HG03095 (cell line): ENCODE results near the gene GPR55.
"Not testable (repeated sequence)": the region's sequence is repeated elsewhere in the genome, so short reads cannot be mapped to it uniquely, and the experiment has no call there.

Source experiments
- ATAC-seq: cut with Tn5 transposase; IDR thresholded peaks from one replicate; pipeline ENCODE4 v1.9.1; 2021; ENCODE audit warnings: moderate library complexity; ENCODE audit not compliant: unreplicated experiment

GPR55 gene

GRCh38 chr2:230924470-230925341 is at the start of gene GPR55:
TSS of gene GPR55 (minus strand) at chr2:230925242. CDS start at chr2:230910962, 14,280 bp downstream.
- ATAC-seq, result peak; percentile 32

GRCh38 chr2:230974096-230974913 is 49.3 kb upstream of the GPR55 start:
- ATAC-seq, result peak; percentile 71

DNA sequence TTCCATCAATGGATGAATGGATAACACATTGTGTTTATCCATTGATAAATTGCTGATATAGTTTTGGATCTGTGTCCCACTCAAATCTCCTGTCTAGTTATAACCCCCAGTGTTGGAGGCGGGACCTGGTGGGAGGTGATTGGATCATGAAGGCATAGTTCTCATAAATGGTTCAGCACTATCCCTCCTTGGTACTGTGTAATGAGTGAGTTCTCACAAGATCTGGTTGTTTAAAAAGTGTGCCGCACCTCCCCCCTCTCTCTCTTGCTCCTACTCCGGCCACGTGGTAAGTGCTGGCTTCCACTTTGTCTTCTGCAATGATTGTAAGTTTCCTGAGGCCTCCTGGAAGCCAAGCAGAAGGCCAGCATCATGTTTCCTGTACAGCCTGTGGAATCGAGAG is 47.0 kb upstream of the GPR55 start:
- no peak for ATAC-seq

DNA sequence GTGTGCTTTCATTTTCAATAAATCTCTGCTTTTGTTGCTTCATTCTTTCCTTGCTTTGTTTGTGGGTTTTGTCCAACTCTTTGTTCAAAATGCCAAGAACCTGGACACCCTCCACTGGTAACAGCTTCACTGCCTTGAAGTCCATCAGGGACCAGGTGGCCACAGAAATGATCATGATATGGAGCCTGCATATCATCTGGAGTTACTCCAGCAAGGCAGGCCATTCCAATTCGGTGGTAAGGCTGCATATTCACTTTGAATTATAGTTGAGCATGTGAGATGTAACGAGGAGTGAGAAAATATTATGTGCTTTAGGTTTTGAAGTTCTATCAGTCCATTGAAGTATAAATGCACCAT is 44.6 kb upstream of the GPR55 start:
- ATAC-seq, result no peak

DNA sequence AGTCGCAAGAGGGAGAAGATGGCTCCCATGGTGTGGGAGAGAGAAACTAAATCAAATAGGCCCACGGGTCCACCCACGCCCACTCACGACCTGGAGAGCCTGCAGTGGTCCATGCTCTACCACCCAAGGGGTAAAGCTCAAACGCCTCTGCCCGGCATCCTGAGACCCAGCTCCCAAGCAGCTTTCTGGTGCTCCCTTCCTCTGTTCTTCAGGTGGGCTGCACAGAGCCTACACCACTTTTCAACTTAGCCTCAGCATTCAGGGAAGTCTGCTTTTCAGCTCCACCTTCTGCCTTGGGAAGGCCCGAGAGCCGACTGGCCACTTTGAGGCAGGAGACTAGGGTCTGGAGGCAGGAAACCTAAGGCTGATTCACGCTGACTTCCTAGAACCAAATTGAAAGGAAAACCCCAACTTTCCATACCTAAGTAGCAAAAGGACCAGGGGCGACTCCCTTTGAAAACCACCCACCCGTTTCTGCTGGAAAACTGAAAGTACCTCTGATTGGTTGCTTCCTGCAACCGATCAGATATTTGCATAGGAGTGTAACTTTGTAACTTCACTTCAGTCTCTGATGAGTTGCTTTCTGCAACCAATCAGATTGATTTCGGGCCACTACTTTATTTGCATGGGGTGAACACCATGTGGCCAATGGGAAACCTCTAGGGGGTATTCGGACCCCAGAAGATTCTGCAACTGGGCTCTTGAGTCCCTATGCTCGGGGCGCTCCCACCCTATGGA is 44.0 kb upstream of the GPR55 start:
- no peak for ATAC-seq

GRCh38 chr2:230968314-230968713 is 43.3 kb upstream of the GPR55 start:
- ATAC-seq, result not testable (repeated sequence)

DNA sequence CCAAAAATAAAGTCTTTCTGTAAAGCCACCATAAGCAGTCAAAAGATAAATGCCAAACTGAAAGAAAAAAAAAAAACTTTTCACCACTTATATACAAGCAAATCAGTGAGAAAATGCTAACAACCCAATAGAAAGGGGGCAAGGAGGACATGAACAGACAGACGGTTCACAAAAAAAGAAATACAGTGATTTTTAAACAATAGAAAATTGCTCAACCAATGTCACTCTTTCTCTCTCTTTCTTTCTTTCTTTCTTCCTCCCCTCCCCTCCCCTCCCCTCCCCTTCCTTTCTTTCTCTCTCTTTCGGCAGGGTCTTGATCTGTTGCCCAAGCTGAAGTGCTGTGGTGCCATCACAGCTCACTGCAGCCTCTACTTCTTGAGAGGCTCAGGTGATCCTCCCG is 42.1 kb upstream of the GPR55 start:
- ATAC-seq, result no peak

DNA sequence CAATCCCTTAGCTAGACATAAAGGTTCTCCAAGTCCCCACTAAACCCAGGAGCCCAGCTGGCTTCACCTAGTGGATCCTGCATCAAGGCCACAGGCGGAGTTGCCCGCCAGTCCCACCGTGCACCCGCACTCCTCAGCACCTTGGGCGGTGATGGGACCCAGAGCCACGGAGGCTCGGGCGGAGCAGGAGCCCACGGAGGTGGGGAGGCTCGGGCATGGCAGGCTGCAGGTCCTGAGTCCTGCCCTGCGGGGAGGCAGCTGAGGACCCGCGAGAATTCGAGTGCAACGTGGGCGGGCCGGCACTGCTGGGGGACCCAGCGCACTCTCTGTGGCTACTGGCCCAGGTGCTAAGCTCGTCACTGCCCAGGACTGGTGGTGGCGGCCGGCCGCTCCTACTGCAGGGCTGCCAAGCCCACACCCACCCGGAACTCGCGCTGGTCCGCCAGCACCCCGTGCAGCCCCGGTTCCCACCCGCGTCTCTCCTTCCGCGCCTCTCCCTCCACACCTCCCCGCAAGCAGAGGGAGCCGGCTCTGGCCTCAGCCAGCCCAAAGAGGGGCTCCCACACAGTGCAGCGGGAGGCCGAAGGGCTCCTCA is 39.2 kb upstream of the GPR55 start:
- no peak for ATAC-seq

GRCh38 chr2:230961091-230961491 is 36.0 kb upstream of the GPR55 start:
- no peak for ATAC-seq

- ATAC-seq, result no peak
These were observed 35.0 kb upstream of the GPR55 start for GRCh38 chr2:230960026-230960425.

- no peak for ATAC-seq
These were observed 34.0 kb upstream of the GPR55 start for GRCh38 chr2:230958820-230959756.

GRCh38 chr2:230957756-230958391 is 32.8 kb upstream of the GPR55 start:
- no peak for ATAC-seq

DNA sequence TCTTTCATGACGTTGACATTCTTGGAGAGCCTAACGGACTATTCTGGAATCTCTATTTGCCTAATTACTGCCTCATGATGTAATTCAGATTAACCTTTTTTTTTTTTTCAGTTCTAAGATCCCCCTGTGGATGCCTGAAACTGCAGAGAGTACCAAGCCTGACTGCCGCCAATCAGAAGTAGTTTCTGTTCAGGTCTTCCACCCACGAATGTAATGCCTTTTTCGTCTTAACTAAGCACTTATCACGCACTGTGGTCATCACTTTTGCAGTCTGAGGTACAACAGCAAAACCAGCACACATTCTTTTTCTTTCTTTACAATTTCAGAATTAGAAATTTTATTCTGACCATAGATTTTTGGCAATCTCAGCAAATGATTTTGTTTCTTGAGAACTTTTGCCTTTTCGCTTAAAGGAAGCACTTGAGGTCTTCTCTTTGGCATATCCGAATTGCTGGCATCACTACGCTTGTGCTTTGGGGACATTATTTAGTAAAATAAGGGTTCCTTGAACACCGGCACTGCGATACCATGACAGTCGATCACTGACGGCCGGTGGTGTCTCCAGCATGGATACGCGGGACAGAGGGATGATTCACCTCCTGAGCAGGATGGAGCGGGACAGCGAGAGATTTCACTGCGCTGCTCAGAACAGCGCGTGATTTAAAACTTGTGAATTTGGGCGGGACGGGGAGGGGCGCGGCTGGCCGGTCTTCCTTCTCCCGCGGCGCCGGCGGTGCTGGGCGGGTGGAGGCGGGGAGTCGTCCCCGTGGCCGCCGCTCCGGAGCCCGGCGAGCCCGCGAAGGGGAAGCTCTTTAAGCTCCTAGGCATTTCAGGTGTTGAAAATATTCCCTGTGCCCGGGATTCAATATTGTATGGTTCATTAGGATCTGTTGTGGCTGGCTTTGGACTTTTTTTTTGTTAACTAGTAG is 32.0 kb upstream of the GPR55 start:
- ATAC-seq, result peak; percentile 67

DNA sequence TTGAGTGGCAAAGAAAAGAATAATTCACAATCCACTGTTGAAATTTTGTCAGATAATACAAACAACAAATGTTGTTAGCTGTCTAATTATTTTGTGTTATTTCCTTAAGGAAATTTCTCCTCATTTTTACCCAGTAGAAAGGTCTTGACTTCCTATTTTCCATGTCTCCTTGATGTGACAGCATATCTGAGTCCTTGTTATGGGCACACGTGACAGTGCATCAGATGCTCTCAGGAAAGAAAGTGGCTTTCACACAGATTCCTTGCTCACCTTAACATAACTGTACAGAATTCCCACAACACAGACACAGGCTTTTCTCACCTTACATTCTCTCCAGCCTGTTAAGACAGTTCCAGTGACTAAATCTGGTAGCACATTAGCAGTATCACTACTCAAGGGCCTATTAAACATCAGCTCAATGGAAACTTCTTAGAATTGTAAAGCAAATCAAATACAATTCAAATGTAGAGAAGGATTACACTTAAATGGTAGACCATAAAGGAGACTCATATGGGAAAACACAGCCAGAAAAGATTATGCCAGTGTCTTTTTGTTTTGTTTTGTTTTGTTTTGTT is 30.2 kb upstream of the GPR55 start:
- ATAC-seq, result no peak

- no peak for ATAC-seq
These were observed 29.7 kb upstream of the GPR55 start for GRCh38 chr2:230954746-230955145.

DNA sequence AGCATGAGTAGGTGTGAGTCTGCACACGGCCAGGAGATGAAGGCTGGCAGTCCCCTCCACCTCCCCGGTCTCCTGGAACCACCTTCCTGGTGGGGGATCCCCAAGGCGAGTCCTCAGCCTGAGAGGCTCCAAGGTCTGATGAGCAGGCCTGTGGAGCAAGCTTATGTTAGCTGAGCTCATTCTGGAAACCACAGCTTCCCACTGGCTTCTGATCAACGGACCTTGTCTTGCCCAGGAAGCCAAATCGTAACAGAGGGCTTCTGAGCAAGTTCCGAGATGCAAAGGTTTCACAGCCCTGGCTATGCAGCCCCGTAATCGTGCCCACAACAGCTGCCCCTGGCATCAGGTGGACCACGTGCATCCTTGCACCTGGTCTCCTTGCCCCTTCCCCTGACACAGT is 28.8 kb upstream of the GPR55 start:
- ATAC-seq, result no peak

GRCh38 chr2:230952226-230952956 is 27.3 kb upstream of the GPR55 start:
- ATAC-seq, result no peak
